Measurements from ENCODE around the gene SHISA6.

GRCh38 chr17:11490171-11490755 lies 249.2 kb downstream of the SHISA6 start:
- TF ChIP-seq RXRA (IDR thresholded peaks at IDR 0.05), result no peak
- TF ChIP-seq CTCF (IDR thresholded peaks at IDR 0.05; ENCODE audit: low read depth, low read length, missing input control), result no peak
- TF ChIP-seq TAF1 (conservative IDR thresholded peaks at IDR 0.05), result no peak
- no peak for TF ChIP-seq GABPA (IDR thresholded peaks at IDR 0.05 in 1 of 2, conservative IDR thresholded peaks at IDR 0.05 in 1 of 2)
- no peak for TF ChIP-seq REST (IDR thresholded peaks at IDR 0.05)
- no peak for TF ChIP-seq ZBTB33 (IDR thresholded peaks at IDR 0.05)
- TF ChIP-seq HNF4G (IDR thresholded peaks at IDR 0.05), result no peak
- no peak for TF ChIP-seq EGR1 (IDR thresholded peaks at IDR 0.05; ENCODE audit: low read depth in 2 of 2)
- TF ChIP-seq RAD21 (IDR thresholded peaks at IDR 0.05), result no peak
- no peak for TF ChIP-seq YY1 (IDR thresholded peaks at IDR 0.05)

Data from liver (tissue), 3 donors.